Central memory CD8-positive, alpha-beta T cell (primary cell): ENCODE results near the gene HLA-E.
A peak's percentile ranks its signal among the peaks of the same experiment; 100 is the strongest.

ENCODE experiments used
- ATAC-seq: fragments of 150-1000 bp; cut with Tn5 transposase; replicated peaks from 2 replicates; pipeline ENCODE4 v1.10.0; 2022; ENCODE audit warnings: mild to moderate bottlenecking, moderate FRiP score, moderate number of reproducible peaks; ENCODE audit not compliant: poor library complexity, severe bottlenecking; ENCODE audit errors: extremely low read depth
- DNase-seq, 2 donors: peaks; one replicate each; pipeline ENCODE4 v3.0.0; 2021; ENCODE audit warnings: low spot score in 2 of 2
- H3K27ac Mint-ChIP-seq: one replicate; pipeline ENCODE4 v1.8.0; 2022; ENCODE audit warnings: low read depth, mild to moderate bottlenecking, moderate library complexity, mixed read lengths
- H3K27me3 Mint-ChIP-seq: one replicate; pipeline ENCODE4 v1.8.0; 2022; ENCODE audit warnings: mixed read lengths
- H3K36me3 Mint-ChIP-seq: one replicate; pipeline ENCODE4 v1.8.0; 2022; ENCODE audit warnings: mild to moderate bottlenecking, moderate library complexity, mixed read lengths; ENCODE audit not compliant: insufficient read depth
- H3K4me1 Mint-ChIP-seq: one replicate; pipeline ENCODE4 v1.8.0; 2022; ENCODE audit warnings: mixed read lengths
- H3K4me3 Mint-ChIP-seq: one replicate; pipeline ENCODE4 v1.8.0; 2022; ENCODE audit warnings: mild to moderate bottlenecking, moderate library complexity, mixed read lengths
- H3K9me3 Mint-ChIP-seq: one replicate; pipeline ENCODE4 v1.8.0; 2022; ENCODE audit warnings: mixed read lengths

HLA-E gene

GRCh38 chr6:30489081-30490025 is at the start of gene HLA-E:
HLA-E (plus strand) TSS chr6:30489509; CDS start chr6:30489532, 23 bp downstream.
- peaks cover 59% of the 10 kb centered on the region for H3K36me3 Mint-ChIP-seq
- no peaks in the 10 kb centered on the region for H3K9me3 Mint-ChIP-seq
- ATAC-seq, result peak; percentile 77
- no peaks in the 10 kb centered on the region for H3K27me3 Mint-ChIP-seq
- H3K27ac Mint-ChIP-seq, result peak within 1 kb of the TSS; percentile 99
- DNase-seq, result peak; percentile 71 to 92
- H3K4me1 Mint-ChIP-seq, result peaks cover 50% of the 10 kb centered on the region
- H3K4me3 Mint-ChIP-seq, result peak within 1 kb of the TSS; percentile 99

- Mint-ChIP-seq H3K36me3 (no peaks in the 10 kb centered on the region), H3K27me3 (peaks cover 84% of the 10 kb centered on the region), H3K4me3 (no peak overlapping the region), H3K27ac (no peak overlapping the region), H3K4me1 (peaks cover 5% of the 10 kb centered on the region), H3K9me3 (no peaks in the 10 kb centered on the region)
- DNase-seq, result no peak
- no peak for ATAC-seq
Observed at GRCh38 chr6:30441171-30441570, 48.1 kb upstream of the HLA-E start.

- H3K9me3 Mint-ChIP-seq, result no peaks in the 10 kb centered on the region
- H3K36me3 Mint-ChIP-seq, result peaks cover 2% of the 10 kb centered on the region
- ATAC-seq, result no peak
- H3K27ac Mint-ChIP-seq, result no peak overlapping the region
- no peak overlapping the region for H3K4me3 Mint-ChIP-seq
- no peak for DNase-seq
- H3K4me1 Mint-ChIP-seq, result peaks cover 16% of the 10 kb centered on the region
- H3K27me3 Mint-ChIP-seq, result peaks cover 96% of the 10 kb centered on the region
Observed at GRCh38 chr6:30443657-30444450, 45.5 kb upstream of the HLA-E start.

GRCh38 chr6:30444451-30444742 is 44.9 kb upstream of the HLA-E start:
- no peak overlapping the region for H3K4me3 Mint-ChIP-seq
- peaks cover 4% of the 10 kb centered on the region for H3K36me3 Mint-ChIP-seq
- H3K4me1 Mint-ChIP-seq, result peaks cover 21% of the 10 kb centered on the region
- H3K27ac Mint-ChIP-seq, result no peak overlapping the region
- DNase-seq (no peak), ATAC-seq (no peak)
- peaks cover 96% of the 10 kb centered on the region for H3K27me3 Mint-ChIP-seq
- H3K9me3 Mint-ChIP-seq, result no peaks in the 10 kb centered on the region

- no peaks in the 10 kb centered on the region for H3K9me3 Mint-ChIP-seq
- H3K4me3 Mint-ChIP-seq, result no peak overlapping the region
- DNase-seq, result no peak
Observed at GRCh38 chr6:30446259-30446658, 43.0 kb upstream of the HLA-E start.

GRCh38 chr6:30447237-30447636 is 42.1 kb upstream of the HLA-E start:
- peaks cover 85% of the 10 kb centered on the region for H3K27me3 Mint-ChIP-seq
- H3K9me3 Mint-ChIP-seq, result no peaks in the 10 kb centered on the region
- ATAC-seq (no peak), DNase-seq (no peak)
- H3K4me1 Mint-ChIP-seq, result peaks cover 45% of the 10 kb centered on the region
- no peak overlapping the region for H3K4me3 Mint-ChIP-seq
- H3K27ac Mint-ChIP-seq, result no peak overlapping the region
- peaks cover 5% of the 10 kb centered on the region for H3K36me3 Mint-ChIP-seq

More at GRCh38 chr6:30446259-30446658, 43.0 kb upstream of the HLA-E start:
- H3K27me3 Mint-ChIP-seq, result peaks cover 86% of the 10 kb centered on the region
- ATAC-seq, result no peak
- peaks cover 37% of the 10 kb centered on the region for H3K4me1 Mint-ChIP-seq
- H3K36me3 Mint-ChIP-seq, result peaks cover 5% of the 10 kb centered on the region
- H3K27ac Mint-ChIP-seq, result no peak overlapping the region

- H3K4me1 Mint-ChIP-seq, result peaks cover 50% of the 10 kb centered on the region
- H3K27ac Mint-ChIP-seq, result no peak overlapping the region
- H3K9me3 Mint-ChIP-seq, result no peaks in the 10 kb centered on the region
- ATAC-seq, result peak; percentile 39
- H3K4me3 Mint-ChIP-seq, result peak overlapping the region; percentile 68
- H3K27me3 Mint-ChIP-seq, result peaks cover 89% of the 10 kb centered on the region
- no peak for DNase-seq
- peaks cover 5% of the 10 kb centered on the region for H3K36me3 Mint-ChIP-seq
Observed at GRCh38 chr6:30450548-30450908, 38.8 kb upstream of the HLA-E start.

- no peaks in the 10 kb centered on the region for H3K9me3 Mint-ChIP-seq
- peaks cover 89% of the 10 kb centered on the region for H3K27me3 Mint-ChIP-seq
- peaks cover 5% of the 10 kb centered on the region for H3K36me3 Mint-ChIP-seq
- peak overlapping the region; percentile 68 for H3K4me3 Mint-ChIP-seq
- H3K4me1 Mint-ChIP-seq, result peaks cover 50% of the 10 kb centered on the region
- no peak overlapping the region for H3K27ac Mint-ChIP-seq
- DNase-seq (peak; percentile 37 to 49), ATAC-seq (peak; percentile 83)
Observed at GRCh38 chr6:30450909-30451841, 38.1 kb upstream of the HLA-E start.

- ATAC-seq (no peak), DNase-seq (no peak)
- Mint-ChIP-seq H3K4me3 (peak overlapping the region; percentile 40), H3K4me1 (peaks cover 48% of the 10 kb centered on the region), H3K27ac (no peak overlapping the region), H3K36me3 (peaks cover 5% of the 10 kb centered on the region), H3K27me3 (peaks cover 86% of the 10 kb centered on the region), H3K9me3 (no peaks in the 10 kb centered on the region)
Observed at GRCh38 chr6:30452736-30453507, 36.4 kb upstream of the HLA-E start.

GRCh38 chr6:30453508-30454116 is 35.7 kb upstream of the HLA-E start:
- peak; percentile 70 to 88 for DNase-seq
- Mint-ChIP-seq H3K4me3 (peak overlapping the region; percentile 40), H3K27me3 (peaks cover 86% of the 10 kb centered on the region), H3K9me3 (no peaks in the 10 kb centered on the region), H3K27ac (no peak overlapping the region), H3K4me1 (peaks cover 42% of the 10 kb centered on the region), H3K36me3 (peaks cover 5% of the 10 kb centered on the region)
- ATAC-seq, result peak; percentile 63

- Mint-ChIP-seq H3K27ac (no peak overlapping the region), H3K9me3 (peaks cover 8% of the 10 kb centered on the region), H3K4me1 (peaks cover 27% of the 10 kb centered on the region), H3K4me3 (no peak overlapping the region), H3K27me3 (peaks cover 91% of the 10 kb centered on the region), H3K36me3 (peaks cover 4% of the 10 kb centered on the region)
- ATAC-seq (no peak), DNase-seq (no peak)
Observed at GRCh38 chr6:30459145-30459544, 30.2 kb upstream of the HLA-E start.
